Small intestine (tissue), 7 donors: ENCODE results near the gene RSKR. TPM values are rescaled to one million over a fixed set of nuclear protein-coding genes. Genes with fewer than 3 reads are reported as not detected.
"Not testable (repeated sequence)": the region's sequence is repeated elsewhere in the genome, so short reads cannot be mapped to it uniquely, and the experiment has no call there.

Experiments
- DNase-seq, 2 donors: peaks; one replicate each; pipeline versions ENCODE4 v3.0.0 to v3.0.0-alpha.2; 2013
- FAIRE-seq: peaks from 2 replicates; lab custom pipeline; 2012; peaks lifted over from hg19 to GRCh38; lab: Jason Lieb, UNC
- H3K27ac ChIP-seq, 3 donors: one replicate each; pipeline ENCODE4 v1.5.1; 2013; ENCODE audit warnings: low read length in 2 of 3, mild to moderate bottlenecking in 2 of 3, control low read depth in 1 of 3, inconsistent platforms in 1 of 3, low read depth in 1 of 3, moderate library complexity in 1 of 3
- H3K27me3 ChIP-seq, 3 donors: one replicate each; pipeline ENCODE4 v1.6.1; 2013; ENCODE audit warnings: low read length in 3 of 3, inconsistent platforms in 1 of 3; ENCODE audit not compliant: control insufficient read depth in 3 of 3, insufficient read depth in 3 of 3
- H3K36me3 ChIP-seq, 3 donors: one replicate each; pipeline ENCODE4 v1.6.1; 2013; ENCODE audit warnings: low read length in 3 of 3, inconsistent platforms in 1 of 3, low read depth in 1 of 3, mild to moderate bottlenecking in 1 of 3, moderate library complexity in 1 of 3; ENCODE audit not compliant: control insufficient read depth in 3 of 3, insufficient read depth in 2 of 3
- H3K4me1 ChIP-seq, 3 donors: one replicate each; pipeline ENCODE4 v1.6.1; 2013; ENCODE audit warnings: low read length in 2 of 3, inconsistent platforms in 1 of 3, low read depth in 1 of 3, mild to moderate bottlenecking in 1 of 3, moderate library complexity in 1 of 3; ENCODE audit not compliant: control insufficient read depth in 3 of 3, insufficient read depth in 2 of 3
- H3K4me3 ChIP-seq, 3 donors: one replicate each; pipeline ENCODE4 v1.5.1; 2013; ENCODE audit warnings: low read length in 3 of 3, control low read depth in 1 of 3, inconsistent platforms in 1 of 3, low read depth in 1 of 3, mild to moderate bottlenecking in 1 of 3, moderate library complexity in 1 of 3
- H3K9me3 ChIP-seq, 2 donors: one replicate each; pipeline ENCODE4 v1.6.1; 2013; ENCODE audit warnings: low read depth in 1 of 2, low read length in 1 of 2; ENCODE audit not compliant: control insufficient read depth in 2 of 2, insufficient read depth in 1 of 2
- WGBS, 3 donors: extraction: QIAGEN DNeasy Blood & Tissue Kit; methylation state at CpG; one replicate each; pipeline ENCODE4 v1.1.7; 2013; 5-methylcytosine and 5-hydroxymethylcytosine counted together
- polyA plus RNA-seq, 4 donors: library from polyadenylated mRNA; stranded (reverse) in 3 of 4; unstranded in 1 of 4; fragments of 200-250 nt in 3 of 4; fragments of 120-200 nt in 1 of 4; gene quantifications; one replicate each; pipeline versions ENCODE4 v1.2.1 to v1.2.3, GENCODE V29; 2013
- donor health status: healthy with polysubstance abuse.
- donor health status: control.
- donor health status: control.
- donor health status: Bipolar disorder and iron deficiency.
- donor health status: healthy.

RSKR gene
- polyA plus RNA-seq, 4 donors: 0.22 to 13.0 (median 1.9) TPM

DNA sequence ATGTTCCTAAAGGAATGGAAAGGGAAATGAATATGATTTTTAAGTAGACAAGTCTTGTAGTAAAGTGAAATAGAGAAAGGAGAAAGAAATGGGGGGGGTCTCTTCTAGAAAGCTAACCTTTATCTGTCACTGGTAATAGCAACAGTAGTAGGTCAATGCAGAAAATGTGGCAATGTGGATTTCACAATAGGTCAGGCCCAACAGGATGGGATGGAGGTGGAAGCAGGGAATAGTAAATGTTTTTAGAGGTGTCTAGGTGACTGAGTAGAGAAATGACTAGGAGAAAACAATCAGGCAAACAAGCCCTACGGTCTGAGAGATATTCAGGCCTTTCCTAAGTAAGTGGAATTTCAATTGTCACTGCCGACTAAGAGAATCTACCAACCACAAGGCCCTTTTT lies 6.0 kb upstream of the RSKR start:
- no peak overlapping the region for H3K27ac ChIP-seq
- H3K9me3 ChIP-seq: no peaks in the 10 kb centered on the region
- no peak for FAIRE-seq
- H3K27me3 ChIP-seq: no peaks in the 10 kb centered on the region
- no peak for DNase-seq
- no peak overlapping the region for H3K4me3 ChIP-seq
- H3K36me3 ChIP-seq: peaks cover 32 to 66% (median 65%) of the 10 kb centered on the region in 3 donors
- no peaks in the 10 kb centered on the region for H3K4me1 ChIP-seq
- WGBS, 3 donors: 79 to 91% (median 84%) methylated on average over 2 of the region's 2 CpGs

DNA sequence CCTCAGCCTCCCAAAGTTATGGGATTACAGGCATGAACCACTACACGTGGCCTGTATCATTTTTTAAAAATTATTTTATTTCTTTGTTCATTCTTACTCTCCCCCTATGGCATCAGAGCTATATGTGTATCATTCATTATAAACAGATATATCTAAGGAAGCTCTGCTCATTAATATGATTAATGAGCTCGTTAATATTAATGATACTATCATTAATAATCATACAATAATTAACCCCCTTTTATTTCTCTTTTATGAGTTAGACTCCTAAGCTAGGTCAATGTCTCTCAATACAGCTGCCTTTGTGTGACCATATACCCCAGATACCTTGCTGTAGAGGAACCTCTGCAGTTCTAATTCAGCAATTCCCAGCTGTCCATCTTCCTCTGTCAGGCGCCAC lies 4.5 kb upstream of the RSKR start:
- Histone ChIP-seq H3K27ac (no peak overlapping the region), H3K9me3 (no peaks in the 10 kb centered on the region), H3K36me3 (peaks cover 29 to 71% (median 64%) of the 10 kb centered on the region in 3 donors), H3K4me3 (no peak overlapping the region), H3K27me3 (no peaks in the 10 kb centered on the region), H3K4me1 (peaks cover 0 to 2% (median 0%) of the 10 kb centered on the region in 3 donors)
- FAIRE-seq: no peak
- no peak for DNase-seq
- 91 to 93% (median 92%) methylated on average over 3 of the region's 3 CpGs for WGBS, 3 donors

DNA sequence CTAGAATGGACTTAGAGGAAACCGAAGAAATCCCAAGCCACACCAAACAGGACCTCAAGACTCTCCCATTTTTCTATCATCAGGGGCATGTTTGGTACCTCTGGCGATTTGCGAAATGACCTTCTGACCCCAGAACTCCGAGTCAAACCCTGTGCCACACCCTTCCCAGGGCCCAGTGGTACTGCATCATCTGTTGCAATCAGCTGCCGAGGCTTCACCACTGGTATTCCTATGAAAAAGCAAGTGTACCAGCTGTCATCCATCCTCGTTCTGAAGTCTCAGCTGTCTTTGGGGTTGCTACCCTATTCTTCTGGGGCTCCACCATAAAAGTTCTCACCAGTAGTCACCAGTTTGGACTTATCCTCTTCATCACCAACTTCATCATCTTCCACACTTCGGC lies 2.3 kb upstream of the RSKR start:
- no peaks in the 10 kb centered on the region for H3K9me3 ChIP-seq
- peaks cover 25 to 72% (median 52%) of the 10 kb centered on the region in 3 donors for H3K36me3 ChIP-seq
- H3K4me1 ChIP-seq: peaks cover 0 to 6% (median 0%) of the 10 kb centered on the region in 3 donors
- no peaks in the 10 kb centered on the region for H3K27me3 ChIP-seq
- WGBS, 3 donors: 78 to 81% (median 78%) methylated on average over 7 of the region's 7 CpGs
- no peak for DNase-seq
- H3K27ac ChIP-seq: no peak overlapping the region
- no peak for FAIRE-seq
- no peak overlapping the region for H3K4me3 ChIP-seq

DNA sequence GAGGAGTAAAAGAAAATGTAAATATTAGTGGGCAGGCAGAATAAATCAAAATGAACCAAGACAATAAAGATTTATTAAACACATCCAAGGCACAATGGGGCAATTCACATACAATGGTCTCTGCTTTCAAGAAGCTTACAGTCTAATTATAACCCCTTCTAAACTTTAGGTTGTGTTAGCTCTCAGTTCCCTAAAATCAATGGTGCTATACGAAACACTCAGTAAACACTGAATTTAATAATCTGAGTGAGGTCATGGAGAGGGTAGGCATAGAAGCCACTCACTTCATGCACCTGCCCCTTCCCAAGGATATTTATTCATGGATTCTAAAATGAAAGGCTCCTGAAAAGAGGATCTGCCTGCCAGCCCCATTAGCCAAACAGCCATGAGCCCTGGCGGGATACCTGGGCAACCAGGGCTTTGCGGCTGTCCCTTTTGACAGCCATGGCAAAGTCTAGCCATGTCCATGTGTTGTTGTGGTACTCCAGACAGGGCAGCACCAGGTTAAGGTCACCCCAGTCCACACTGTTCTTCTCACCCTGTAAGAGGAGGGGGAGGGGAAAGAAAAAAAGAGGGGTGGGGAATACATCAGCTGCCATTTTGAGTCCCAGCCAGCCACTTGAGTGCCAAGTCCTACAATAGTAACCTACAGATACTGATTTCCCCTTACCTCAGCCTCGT lies 1.4 kb upstream of the RSKR start:
- H3K4me1 ChIP-seq: peaks cover 0 to 13% (median 0%) of the 10 kb centered on the region in 3 donors
- H3K36me3 ChIP-seq: peaks cover 25 to 67% (median 46%) of the 10 kb centered on the region in 3 donors
- H3K9me3 ChIP-seq: no peaks in the 10 kb centered on the region
- no peak for DNase-seq
- H3K27me3 ChIP-seq: no peaks in the 10 kb centered on the region
- no peak for FAIRE-seq
- WGBS, 3 donors: 90 to 91% (median 90%) methylated on average over 4 of the region's 4 CpGs
- H3K27ac ChIP-seq: no peak overlapping the region
- no peak overlapping the region for H3K4me3 ChIP-seq

DNA sequence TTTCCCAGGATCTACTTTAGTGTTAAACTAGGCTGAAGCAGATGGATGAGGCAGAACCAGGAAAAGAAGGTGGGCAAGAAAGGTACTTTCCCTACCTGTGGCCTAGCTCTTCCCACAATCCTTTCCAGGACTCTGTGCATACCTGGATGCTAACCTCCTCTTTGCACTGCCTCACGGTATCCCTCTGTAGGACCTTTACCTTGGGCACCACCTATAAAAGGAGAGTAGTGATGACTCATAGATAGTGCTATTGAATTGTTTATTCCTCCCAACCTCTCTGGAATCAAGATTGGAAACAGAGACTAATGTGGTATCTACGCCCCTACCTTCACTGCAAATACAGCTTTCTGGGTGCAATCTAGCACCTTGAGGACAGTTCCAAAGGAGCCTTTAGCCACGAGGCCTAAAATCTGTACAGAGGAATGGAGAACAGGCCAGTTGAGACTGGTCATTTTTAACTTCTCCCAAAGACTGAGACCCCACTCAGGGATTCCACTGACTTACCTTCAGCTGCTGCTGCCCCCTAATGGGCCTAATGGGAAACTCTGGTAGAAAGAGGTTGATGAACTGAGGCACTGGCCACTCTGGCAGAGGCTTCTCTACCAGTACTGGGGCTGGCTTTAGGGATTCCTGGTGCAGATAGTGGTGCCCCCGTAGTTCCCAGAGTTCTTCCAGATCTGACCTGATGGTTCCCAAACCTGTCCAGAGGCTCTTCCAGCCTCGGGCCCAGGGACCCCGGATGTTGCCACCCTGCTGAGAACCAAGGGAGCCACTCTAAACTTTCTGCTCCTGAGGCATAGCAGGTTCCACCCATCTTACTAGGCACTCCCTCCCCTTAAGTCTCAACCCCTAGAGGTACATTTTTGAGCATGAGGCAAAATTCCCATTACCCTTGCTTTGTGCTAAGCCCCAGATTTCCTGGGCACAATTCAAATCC lies 781 bp downstream of the RSKR start:
- Histone ChIP-seq H3K27ac (peak overlapping the region in 1 of 3 donors; percentile 59), H3K27me3 (no peaks in the 10 kb centered on the region), H3K4me1 (peaks cover 0 to 22% (median 0%) of the 10 kb centered on the region in 3 donors), H3K36me3 (peaks cover 19 to 54% (median 29%) of the 10 kb centered on the region in 3 donors), H3K4me3 (no peak overlapping the region), H3K9me3 (no peaks in the 10 kb centered on the region)
- DNase-seq (peak; percentile 54 to 76), FAIRE-seq (no peak)
- WGBS, 3 donors: 60 to 74% (median 70%) methylated on average over 6 of the region's 6 CpGs

DNA sequence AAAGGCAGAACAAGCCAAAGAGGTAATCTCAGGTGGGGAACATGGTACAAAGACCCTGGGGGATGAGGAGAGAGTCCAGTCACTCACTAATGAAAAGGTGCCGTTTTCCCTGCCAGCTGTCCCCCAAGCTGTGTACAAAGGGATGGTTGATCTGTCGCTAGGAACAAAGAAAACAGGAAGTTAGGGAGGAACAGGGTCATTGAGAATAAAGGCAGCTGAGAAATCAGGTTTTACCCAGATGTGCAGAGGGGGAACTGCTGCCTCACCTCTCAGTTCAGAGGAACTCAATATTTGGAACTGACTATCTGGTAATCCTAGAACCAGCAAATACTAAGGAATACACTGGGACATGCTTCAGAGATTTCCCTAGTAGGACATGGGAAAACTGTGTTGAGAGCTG lies 1.5 kb downstream of the RSKR start:
- H3K4me3 ChIP-seq: no peak overlapping the region
- DNase-seq (no peak), FAIRE-seq (no peak)
- H3K9me3 ChIP-seq: no peaks in the 10 kb centered on the region
- 49 to 61% (median 51%) methylated on average over 2 of the region's 2 CpGs for WGBS, 3 donors
- peaks cover 19 to 47% (median 29%) of the 10 kb centered on the region in 3 donors for H3K36me3 ChIP-seq
- peak overlapping the region in 1 of 3 donors; percentile 59 for H3K27ac ChIP-seq
- no peaks in the 10 kb centered on the region for H3K27me3 ChIP-seq
- H3K4me1 ChIP-seq: peaks cover 0 to 22% (median 0%) of the 10 kb centered on the region in 3 donors

DNA sequence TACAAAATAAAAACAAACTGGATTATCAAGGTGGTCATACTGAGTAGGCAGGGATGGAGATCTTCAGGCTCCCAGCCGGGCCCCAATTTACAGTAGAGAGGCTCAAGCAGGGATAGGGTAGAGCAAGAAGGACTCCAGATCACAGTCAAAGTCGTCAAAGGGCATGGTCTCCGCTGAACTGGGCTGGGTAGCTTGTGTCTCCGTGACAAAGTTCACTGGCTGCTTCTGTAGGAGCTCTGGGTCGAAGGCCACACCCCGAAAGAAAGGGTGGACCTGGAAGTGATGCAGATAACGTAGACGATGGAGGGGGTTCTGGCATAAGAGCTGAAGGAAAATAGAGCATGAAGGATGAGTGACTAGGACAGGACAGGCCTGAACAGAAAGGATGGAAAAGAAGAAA lies 3.6 kb downstream of the RSKR start:
- DNase-seq: peak; percentile 69 to 90
- H3K4me1 ChIP-seq: peaks cover 0 to 22% (median 0%) of the 10 kb centered on the region in 3 donors
- no peak overlapping the region for H3K4me3 ChIP-seq
- FAIRE-seq: no peak
- H3K9me3 ChIP-seq: no peaks in the 10 kb centered on the region
- H3K27me3 ChIP-seq: no peaks in the 10 kb centered on the region
- H3K27ac ChIP-seq: peak overlapping the region in 2 of 3 donors; percentile 56 to 73
- WGBS, 3 donors: 24 to 67% (median 47%) methylated on average over 8 of the region's 8 CpGs
- peaks cover 4 to 35% (median 11%) of the 10 kb centered on the region in 3 donors for H3K36me3 ChIP-seq

DNA sequence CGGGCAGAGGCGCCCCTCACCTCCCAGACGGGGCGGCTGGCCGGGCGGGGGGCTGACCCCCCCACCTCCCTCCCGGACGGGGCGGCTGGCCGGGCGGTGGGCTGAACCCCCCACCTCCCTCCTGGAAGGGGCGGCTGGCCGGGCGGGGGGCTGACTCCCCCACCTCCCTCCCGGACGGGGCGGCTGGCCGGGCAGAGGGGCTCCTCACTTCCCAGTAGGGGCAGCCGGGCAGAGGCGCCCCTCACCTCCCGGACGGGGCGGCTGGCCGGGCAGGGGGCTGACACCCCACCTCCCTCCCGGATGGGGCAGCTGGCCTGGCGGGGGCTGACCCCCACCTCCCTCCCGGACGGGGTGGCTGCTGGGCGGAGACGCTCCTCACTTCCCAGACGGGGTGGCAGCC lies 10.0 kb downstream of the RSKR start:
- DNase-seq, H3K27ac ChIP-seq, H3K27me3 ChIP-seq, H3K9me3 ChIP-seq, H3K4me3 ChIP-seq, FAIRE-seq: not testable (repeated sequence)
- H3K36me3 ChIP-seq: peaks cover 0 to 10% (median 1%) of the 10 kb centered on the region in 3 donors
- 80 to 97% (median 95%) methylated on average over 3 to 31 of the region's 31 CpGs for WGBS, 3 donors
- H3K4me1 ChIP-seq: peaks cover 0 to 10% (median 6%) of the 10 kb centered on the region in 3 donors
